AG10803 (cell line): ENCODE data around the gene UGT3A2.

ENCODE experiments used
- DNase-seq: peaks from one replicate; pipeline ENCODE4 v3.0.0; 2010; ENCODE audit warnings: low read depth
- H3K4me3 ChIP-seq: 2 replicates; pipeline ENCODE4 v1.5.1; 2011; ENCODE audit warnings: mild to moderate bottlenecking, low read length, control low read depth
- CTCF ChIP-seq: conservative IDR thresholded peaks from 2 replicates; pipeline ENCODE4 v1.5.1; 2011; ENCODE audit warnings: mild to moderate bottlenecking, low read length, control low read depth, inconsistent platforms

Gene UGT3A2

GRCh38 chr5:36066540-36067210, at the start of gene UGT3A2:
Gene UGT3A2, minus strand, starts transcription at chr5:36066882. Its CDS starts 93 bp downstream, at chr5:36066789.
- TF ChIP-seq CTCF: no peak
- no peak within 1 kb of the TSS for H3K4me3 ChIP-seq
- no peak for DNase-seq

GRCh38 chr5:36111238-36111637, 44.6 kb upstream of the UGT3A2 start:
- no peak overlapping the region for H3K4me3 ChIP-seq
- no peak for DNase-seq
- no peak for TF ChIP-seq CTCF

GRCh38 chr5:36108758-36109460, 42.2 kb upstream of the UGT3A2 start:
- DNase-seq: peak; percentile 3
- no peak overlapping the region for H3K4me3 ChIP-seq
- TF ChIP-seq CTCF: no peak

- no peak for DNase-seq
- no peak overlapping the region for H3K4me3 ChIP-seq
- no peak for TF ChIP-seq CTCF
Observed at GRCh38 chr5:36105819-36106218, 39.1 kb upstream of the UGT3A2 start.

GRCh38 chr5:36099748-36100147, 33.1 kb upstream of the UGT3A2 start:
- no peak overlapping the region for H3K4me3 ChIP-seq
- DNase-seq: no peak
- no peak for TF ChIP-seq CTCF

GRCh38 chr5:36096486-36096885, 29.8 kb upstream of the UGT3A2 start:
- no peak overlapping the region for H3K4me3 ChIP-seq
- no peak for DNase-seq
- TF ChIP-seq CTCF: no peak

GRCh38 chr5:36089989-36090388, 23.3 kb upstream of the UGT3A2 start:
- H3K4me3 ChIP-seq: no peak overlapping the region
- peak; percentile 57 for TF ChIP-seq CTCF
- peak; percentile 39 for DNase-seq
